CD8-positive, alpha-beta memory T cell (primary cell): ENCODE measurements around the gene C1QL2. TPM values are rescaled to one million over a fixed set of nuclear protein-coding genes. Genes with fewer than 3 reads are reported as not detected.

ENCODE experiments used
- CTCF ChIA-PET: fragments of 350-600 bp; sonication (Branson Sonifier 250); formaldehyde crosslinking; loops from one replicate; lab custom pipeline; 2021; ENCODE audit warnings: antibody characterized with exemption; lab: Charles Lee
- POLR2A ChIA-PET: fragments of 350-600 bp; sonication (Branson Sonifier 250); formaldehyde crosslinking; loops from one replicate; lab custom pipeline; 2021; ENCODE audit warnings: antibody characterized with exemption; lab: Charles Lee
- DNase-seq, 5 donors: peaks; one replicate each; pipeline versions ENCODE4 v3.0.0 to v3.0.0-alpha.2; 2020 to 2022; ENCODE audit warnings: mixed read lengths in 1 of 5
- H3K27ac ChIP-seq: one replicate; pipeline ENCODE4 v1.7.0; 2013; ENCODE audit warnings: low read depth, mild to moderate bottlenecking, low read length, moderate library complexity
- H3K27me3 ChIP-seq: 2 replicates; pipeline ENCODE4 v1.7.0; 2013; ENCODE audit warnings: low read length, mild to moderate bottlenecking; ENCODE audit not compliant: insufficient read depth, poor library complexity, severe bottlenecking
- H3K36me3 ChIP-seq: 2 replicates; pipeline ENCODE4 v1.7.0; 2013; ENCODE audit warnings: mild to moderate bottlenecking, low read length, moderate library complexity; ENCODE audit not compliant: insufficient read depth
- H3K4me1 ChIP-seq: 2 replicates; pipeline ENCODE4 v1.7.0; 2013; ENCODE audit warnings: mild to moderate bottlenecking, low read length, moderate library complexity; ENCODE audit not compliant: insufficient read depth
- H3K4me3 ChIP-seq: 2 replicates; pipeline ENCODE4 v1.7.0; 2013; ENCODE audit warnings: mild to moderate bottlenecking, low read length
- H3K9me3 ChIP-seq: 2 replicates; pipeline ENCODE4 v1.7.0; 2013; ENCODE audit warnings: mild to moderate bottlenecking, low read length
- H3K27ac Mint-ChIP-seq, 8 donors: one replicate each; pipeline ENCODE4 v1.8.0; 2020 to 2021; ENCODE audit warnings: mixed read lengths in 8 of 8, mild to moderate bottlenecking in 6 of 8, inconsistent platforms in 3 of 8, moderate library complexity in 3 of 8
- H3K27me3 Mint-ChIP-seq, 2 donors: one replicate each; pipeline ENCODE4 v1.8.0; 2020 to 2021; ENCODE audit warnings: mixed read lengths in 2 of 2, mild to moderate bottlenecking in 1 of 2, moderate library complexity in 1 of 2
- H3K36me3 Mint-ChIP-seq, 3 donors: one replicate each; pipeline ENCODE4 v1.8.0; 2020 to 2021; ENCODE audit warnings: mixed read lengths in 3 of 3, inconsistent platforms in 1 of 3, mild to moderate bottlenecking in 1 of 3
- H3K4me1 Mint-ChIP-seq, 3 donors: one replicate each; pipeline ENCODE4 v1.8.0; 2020 to 2021; ENCODE audit warnings: mixed read lengths in 3 of 3, inconsistent platforms in 1 of 3, mild to moderate bottlenecking in 1 of 3
- H3K4me3 Mint-ChIP-seq, 7 donors: one replicate each; pipeline ENCODE4 v1.8.0; 2020 to 2021; ENCODE audit warnings: mixed read lengths in 7 of 7, mild to moderate bottlenecking in 6 of 7, moderate library complexity in 4 of 7, inconsistent platforms in 2 of 7
- H3K9me3 Mint-ChIP-seq, 5 donors: one replicate each; pipeline ENCODE4 v1.8.0; 2020 to 2022; ENCODE audit warnings: mixed read lengths in 5 of 5, mild to moderate bottlenecking in 3 of 5, moderate library complexity in 2 of 5, inconsistent platforms in 1 of 5
- polyA plus RNA-seq: library from polyadenylated mRNA; unstranded; fragments of 300-500 nt; fragmentation: Illumina TruSeq; gene quantifications from one replicate; pipeline ENCODE4 v1.2.3, GENCODE V29; 2021
- total RNA-seq, 2 experiments: library from RNA; stranded (reverse); gene quantifications; one replicate each; pipeline ENCODE4 v1.2.3, GENCODE V29; 2021

The C1QL2 gene
- total and polyA plus RNA-seq, 3 experiments from 2014 or later = not detected

GRCh38 chr2:119160361-119160990, 1.9 kb upstream of the C1QL2 start:
- Histone ChIP-seq H3K27ac (no peak overlapping the region), H3K9me3 (no peaks in the 10 kb centered on the region), H3K27me3 (peaks cover 7% of the 10 kb centered on the region), H3K4me1 (no peaks in the 10 kb centered on the region), H3K4me3 (no peak overlapping the region), H3K36me3 (no peaks in the 10 kb centered on the region)
- Mint-ChIP-seq H3K36me3 (no peaks in the 10 kb centered on the region), H3K4me3 (no peak overlapping the region), H3K9me3 (peaks cover 0 to 1% (median 0%) of the 10 kb centered on the region in 5 donors), H3K4me1 (no peaks in the 10 kb centered on the region), H3K27ac (no peak overlapping the region), H3K27me3 (peaks cover 11 to 26% of the 10 kb centered on the region in 2 donors)
- ChIA-PET CTCF (no interaction called here), POLR2A (no interaction called here)
- DNase-seq = no peak

- POLR2A ChIA-PET = no interaction called here
- Histone ChIP-seq H3K27me3 (peaks cover 8% of the 10 kb centered on the region), H3K4me1 (no peaks in the 10 kb centered on the region)
Observed at GRCh38 chr2:119157850-119158511, 570 bp downstream of the C1QL2 start.

GRCh38 chr2:119156891-119157773, 1.4 kb downstream of the C1QL2 start:
- Histone ChIP-seq H3K9me3 (no peaks in the 10 kb centered on the region), H3K36me3 (no peaks in the 10 kb centered on the region), H3K4me1 (no peaks in the 10 kb centered on the region), H3K27me3 (peaks cover 8% of the 10 kb centered on the region), H3K27ac (no peak overlapping the region), H3K4me3 (no peak overlapping the region)
- H3K9me3 Mint-ChIP-seq = peaks cover 0 to 1% (median 0%) of the 10 kb centered on the region in 5 donors
- no peak for DNase-seq
- POLR2A ChIA-PET = no interaction called here
- no peak overlapping the region for H3K27ac Mint-ChIP-seq
- no peaks in the 10 kb centered on the region for H3K4me1 Mint-ChIP-seq
- peaks cover 20 to 47% of the 10 kb centered on the region in 2 donors for H3K27me3 Mint-ChIP-seq
- CTCF ChIA-PET = no interaction called here
- no peaks in the 10 kb centered on the region for H3K36me3 Mint-ChIP-seq
- H3K4me3 Mint-ChIP-seq = no peak overlapping the region

More at GRCh38 chr2:119157850-119158511, 570 bp downstream of the C1QL2 start:
- Mint-ChIP-seq H3K36me3 (no peaks in the 10 kb centered on the region), H3K27ac (no peak overlapping the region), H3K4me1 (no peaks in the 10 kb centered on the region), H3K27me3 (peaks cover 18 to 43% of the 10 kb centered on the region in 2 donors), H3K4me3 (no peak overlapping the region), H3K9me3 (peaks cover 0 to 1% (median 0%) of the 10 kb centered on the region in 5 donors)
- no peak overlapping the region for H3K4me3 ChIP-seq
- no peak overlapping the region for H3K27ac ChIP-seq
- no peaks in the 10 kb centered on the region for H3K9me3 ChIP-seq
- no peak for DNase-seq
- no peaks in the 10 kb centered on the region for H3K36me3 ChIP-seq
- CTCF ChIA-PET = no interaction called here

GRCh38 chr2:119156105-119156890, 2.3 kb downstream of the C1QL2 start:
- CTCF ChIA-PET = no interaction called here
- no peaks in the 10 kb centered on the region for H3K36me3 ChIP-seq
- no peak overlapping the region for H3K4me3 ChIP-seq
- no peaks in the 10 kb centered on the region for H3K4me1 Mint-ChIP-seq
- H3K4me1 ChIP-seq = no peaks in the 10 kb centered on the region
- no peak overlapping the region for H3K4me3 Mint-ChIP-seq
- POLR2A ChIA-PET = no interaction called here
- peaks cover 0 to 1% (median 0%) of the 10 kb centered on the region in 5 donors for H3K9me3 Mint-ChIP-seq
- no peaks in the 10 kb centered on the region for H3K36me3 Mint-ChIP-seq
- H3K27ac Mint-ChIP-seq = peak overlapping the region in 1 of 8 donors; percentile 83
- H3K27me3 Mint-ChIP-seq = peaks cover 20 to 47% of the 10 kb centered on the region in 2 donors
- no peak overlapping the region for H3K27ac ChIP-seq
- no peaks in the 10 kb centered on the region for H3K9me3 ChIP-seq
- peaks cover 8% of the 10 kb centered on the region for H3K27me3 ChIP-seq
- no peak for DNase-seq

- H3K9me3 ChIP-seq = no peaks in the 10 kb centered on the region
- Mint-ChIP-seq H3K36me3 (no peaks in the 10 kb centered on the region), H3K4me1 (no peaks in the 10 kb centered on the region), H3K27ac (no peak overlapping the region), H3K9me3 (peaks cover 0 to under 1% (median 0%) of the 10 kb centered on the region in 5 donors), H3K27me3 (peaks cover 20 to 50% of the 10 kb centered on the region in 2 donors), H3K4me3 (no peak overlapping the region)
- DNase-seq = no peak
- ChIA-PET CTCF (no interaction called here), POLR2A (no interaction called here)
- no peak overlapping the region for H3K4me3 ChIP-seq
- H3K27me3 ChIP-seq = peaks cover 8% of the 10 kb centered on the region
- no peaks in the 10 kb centered on the region for H3K36me3 ChIP-seq
- H3K4me1 ChIP-seq = no peaks in the 10 kb centered on the region
- H3K27ac ChIP-seq = no peak overlapping the region
Observed at GRCh38 chr2:119155633-119156032, 2.9 kb downstream of the C1QL2 start.

- no peak overlapping the region for H3K4me3 ChIP-seq
- H3K4me1 ChIP-seq = no peaks in the 10 kb centered on the region
- no peaks in the 10 kb centered on the region for H3K36me3 ChIP-seq
- H3K36me3 Mint-ChIP-seq = no peaks in the 10 kb centered on the region
- POLR2A ChIA-PET = no interaction called here
- H3K27ac ChIP-seq = no peak overlapping the region
- DNase-seq = no peak
- peaks cover 8% of the 10 kb centered on the region for H3K27me3 ChIP-seq
- H3K9me3 Mint-ChIP-seq = no peaks in the 10 kb centered on the region
- H3K4me3 Mint-ChIP-seq = no peak overlapping the region
- H3K27ac Mint-ChIP-seq = no peak overlapping the region
- H3K27me3 Mint-ChIP-seq = peaks cover 18 to 55% of the 10 kb centered on the region in 2 donors
- no peaks in the 10 kb centered on the region for H3K4me1 Mint-ChIP-seq
- no peaks in the 10 kb centered on the region for H3K9me3 ChIP-seq
- CTCF ChIA-PET = no interaction called here
Observed at GRCh38 chr2:119154076-119154475, 4.5 kb downstream of the C1QL2 start.

GRCh38 chr2:119149611-119150010, 8.9 kb downstream of the C1QL2 start:
- H3K27me3 Mint-ChIP-seq = peaks cover 10 to 35% of the 10 kb centered on the region in 2 donors
- H3K9me3 Mint-ChIP-seq = no peaks in the 10 kb centered on the region
- Histone ChIP-seq H3K4me1 (no peaks in the 10 kb centered on the region), H3K36me3 (no peaks in the 10 kb centered on the region), H3K27ac (no peak overlapping the region), H3K9me3 (no peaks in the 10 kb centered on the region), H3K27me3 (no peaks in the 10 kb centered on the region), H3K4me3 (no peak overlapping the region)
- ChIA-PET CTCF (no interaction called here), POLR2A (no interaction called here)
- no peaks in the 10 kb centered on the region for H3K4me1 Mint-ChIP-seq
- H3K27ac Mint-ChIP-seq = no peak overlapping the region
- no peak for DNase-seq
- no peaks in the 10 kb centered on the region for H3K36me3 Mint-ChIP-seq
- no peak overlapping the region for H3K4me3 Mint-ChIP-seq
